ENCODE measurements around the gene SWAP70. TPM values are rescaled to one million over a fixed set of nuclear protein-coding genes. Genes with fewer than 3 reads are reported as not detected.
A peak's percentile ranks its signal among the peaks of the same experiment; 100 is the strongest.

The SWAP70 gene
- total and polyA plus RNA-seq, 2 of the 8 experiments (the other 6 are each of a cell fraction or from before 2014, with no cell fraction given), result 14.8 to 37.5 TPM

GRCh38 chr11:9750551-9750950 lies 86.7 kb downstream of the SWAP70 start:
- Histone ChIP-seq H2BK5ac (ENCODE audit: low read depth, low read length) (0 out of 2 replicates have a peak overlapping the region, but pooled peaks have one; percentile 6), H3K4me1 (replicated peaks in 1 of 4; ENCODE audit: control insufficient read depth in 3 of 4, insufficient read depth in 4 of 4, low read length in 3 of 4) (peaks cover 0 to 3% (median 2%) of the 10 kb centered on the region in 4 experiments; a peak in 2 of 7 replicates), H3K9ac (replicated peaks in 1 of 4; ENCODE audit: extremely low read depth in 1 of 4, low read depth in 3 of 4, low read length in 3 of 4) (no peak overlapping the region), H3K9me3 (ENCODE audit: insufficient read depth in 2 of 2, low read depth in 1 of 2, low read length in 1 of 2) (no peaks in the 10 kb centered on the region), H3K14ac (ENCODE audit: insufficient read length) (no peak overlapping the region), H2BK15ac (ENCODE audit: low read length) (no peak overlapping the region), H2BK12ac (ENCODE audit: low read depth, low read length) (no peak overlapping the region), H2AFZ (ENCODE audit: low read length) (no peak overlapping the region), H3K79me1 (ENCODE audit: low read depth, low read length) (no peaks in the 10 kb centered on the region), H3K27me3 (replicated peaks in 1 of 4; ENCODE audit: control insufficient read depth in 3 of 4, extremely low read depth in 1 of 4, insufficient read depth in 3 of 4, low read length in 3 of 4) (no peaks in the 10 kb centered on the region), H3K4me3 (ENCODE audit: extremely low read depth in 1 of 4, insufficient read depth in 2 of 4, low read depth in 3 of 4, low read length in 4 of 4) (no peak overlapping the region), H2AK5ac (ENCODE audit: low read depth, low read length) (no peak overlapping the region), H3K27ac (ENCODE audit: low read depth, low read length) (no peak overlapping the region), H3K18ac (ENCODE audit: extremely low read depth, low read length) (no peak overlapping the region), H3K23me2 (ENCODE audit: low read depth, low read length) (no peaks in the 10 kb centered on the region), H3K4me2 (ENCODE audit: insufficient read depth in 1 of 2, low read depth in 2 of 2, low read length in 2 of 2) (no peak overlapping the region), H3K56ac (replicated peaks; ENCODE audit: insufficient read length, low read depth, low read length) (no peak overlapping the region), H3K79me2 (ENCODE audit: control insufficient read depth in 1 of 2, insufficient read depth in 2 of 2, low read length in 2 of 2) (no peaks in the 10 kb centered on the region), H3K23ac (ENCODE audit: insufficient read length) (no peak overlapping the region), H2BK20ac (ENCODE audit: low read length) (no peak overlapping the region), H4K20me1 (replicated peaks in 1 of 2; ENCODE audit: control insufficient read depth in 1 of 2, insufficient read depth in 2 of 2, low read length in 2 of 2) (no peaks in the 10 kb centered on the region), H3K36me3 (ENCODE audit: control insufficient read depth in 2 of 4, insufficient read depth in 4 of 4, low read length in 3 of 4) (peaks cover 0 to 17% (median 10%) of the 10 kb centered on the region in 4 experiments; a peak in 5 of 8 replicates), H2BK120ac (replicated peaks; ENCODE audit: low read depth, low read length) (no peak overlapping the region), H3K4ac (replicated peaks; ENCODE audit: insufficient read length, low read depth, low read length) (no peak overlapping the region), H4K8ac (ENCODE audit: extremely low read depth, insufficient read depth, low read length) (no peak overlapping the region), H4K91ac (replicated peaks; ENCODE audit: insufficient read length, low read length) (no peak overlapping the region), H4K5ac (ENCODE audit: insufficient read length, low read depth, low read length) (no peak overlapping the region)
- CTCF ChIA-PET (ENCODE audit: partially characterized antibody), result interaction anchor here (0.6 to 8.5 kb wide), 12 partner anchors 18 to 216 kb away, joined by 3 to 130 read pairs (median 6); no protein-coding TSS in a partner anchor
- POLR2A ChIA-PET (ENCODE audit: partially characterized antibody), result interaction anchor here (1.5 kb wide), 1 partner anchor 290 kb away, joined by 3 read pairs; the partner anchor contains the start of gene ZNF143
- WGBS, 2 experiments (ENCODE audit: extremely low coverage in 1 of 2, insufficient coverage in 1 of 2, insufficient read length in 1 of 2, insufficient replicate concordance in 2 of 2, low coverage in 1 of 2, low lambda C conversion rate in 2 of 2, missing lambda C conversion rate in 1 of 2), result 97% methylated on average over 4 of the region's 4 CpGs; no CpG with 5 or more reads in 1 of the 2 experiments
- FAIRE-seq (no peak), DNase-seq (ENCODE audit: low read depth in 1 of 2, low spot score in 2 of 2) (no peak)
- no peak for TF ChIP-seq JUN (IDR thresholded peaks at IDR 0.05; ENCODE audit: low read depth, low read length)
- no peak for TF ChIP-seq TAF1 (IDR thresholded peaks at IDR 0.05; ENCODE audit: low read depth, low read length)
- TF ChIP-seq CTCF (IDR thresholded peaks at IDR 0.05; ENCODE audit: control extremely low read depth in 1 of 3, insufficient read depth in 1 of 3, low read depth in 1 of 3, low read length in 3 of 3), result no peak
- TF ChIP-seq CREB1 (IDR thresholded peaks at IDR 0.05), result no peak
- TF ChIP-seq KDM1A (IDR thresholded peaks at IDR 0.05; ENCODE audit: borderline replicate concordance, low read length), result no peak
- no peak for TF ChIP-seq SIX5 (IDR thresholded peaks at IDR 0.05; ENCODE audit: low read depth, low read length)
- no peak for TF ChIP-seq CBX5 (IDR thresholded peaks at IDR 0.05; ENCODE audit: low read depth, low read length)
